GM18873 (cell line): ENCODE measurements around the gene RMC1.
"Not testable (repeated sequence)": the region's sequence is repeated elsewhere in the genome, so short reads cannot be mapped to it uniquely, and the experiment has no call there.

Source experiments
- ATAC-seq: cut with Tn5 transposase; IDR thresholded peaks from one replicate; pipeline ENCODE4 v1.9.1; 2021; ENCODE audit warnings: mild to moderate bottlenecking, moderate library complexity, moderate number of reproducible peaks; ENCODE audit not compliant: unreplicated experiment, low FRiP score

RMC1 gene

GRCh38 chr18:23495723-23496440, 7.4 kb upstream of the RMC1 start:
- ATAC-seq, result no peak

GRCh38 chr18:23498117-23498516, 5.2 kb upstream of the RMC1 start:
- no peak for ATAC-seq

- ATAC-seq, result peak; percentile 34
Measured at GRCh38 chr18:23498877-23499276, 4.4 kb upstream of the RMC1 start.

- no peak for ATAC-seq
Measured at GRCh38 chr18:23499291-23499781, 4.0 kb upstream of the RMC1 start.

- no peak for ATAC-seq
Measured at GRCh38 chr18:23501626-23502025, 1.7 kb upstream of the RMC1 start.

GRCh38 chr18:23502516-23503037, 734 bp upstream of the RMC1 start:
- ATAC-seq, result no peak

- ATAC-seq, result no peak
Measured at GRCh38 chr18:23503963-23504344, 643 bp downstream of the RMC1 start.

- peak; percentile 49 for ATAC-seq
Measured at GRCh38 chr18:23504720-23505119, 1.4 kb downstream of the RMC1 start.

GRCh38 chr18:23506393-23506792, 3.1 kb downstream of the RMC1 start:
- ATAC-seq, result no peak

GRCh38 chr18:23510923-23511322, 7.6 kb downstream of the RMC1 start:
- not testable (repeated sequence) for ATAC-seq

- not testable (repeated sequence) for ATAC-seq
Measured at GRCh38 chr18:23512216-23512615, 8.9 kb downstream of the RMC1 start.

GRCh38 chr18:23512641-23513040, 9.3 kb downstream of the RMC1 start:
- no peak for ATAC-seq

- peak; percentile 78 for ATAC-seq
Measured at GRCh38 chr18:23515911-23516546, 12.7 kb downstream of the RMC1 start.

- ATAC-seq, result no peak
Measured at GRCh38 chr18:23519734-23520133, 16.4 kb downstream of the RMC1 start.

- no peak for ATAC-seq
Measured at GRCh38 chr18:23521271-23521670, 18.0 kb downstream of the RMC1 start.

- ATAC-seq, result no peak
Measured at GRCh38 chr18:23521907-23522306, 18.6 kb downstream of the RMC1 start.

GRCh38 chr18:23523429-23524212, 20.3 kb downstream of the RMC1 start:
- ATAC-seq, result no peak

- ATAC-seq, result no peak
Measured at GRCh38 chr18:23524213-23524707, 20.9 kb downstream of the RMC1 start.

- ATAC-seq, result no peak
Measured at GRCh38 chr18:23526501-23527063, 23.3 kb downstream of the RMC1 start.
